HFFc6 (cell line): ENCODE measurements around the gene MACF1. TPM values are rescaled to one million over a fixed set of nuclear protein-coding genes. Genes with fewer than 3 reads are reported as not detected.

Experiments used
- DNase-seq: peaks from one replicate; pipeline ENCODE4 v3.0.0-alpha.2; 2018
- H3K27ac Mint-ChIP-seq: 2 replicates; pipeline ENCODE4 v1.8.0; 2020; ENCODE audit warnings: mild to moderate bottlenecking, mixed read lengths
- H3K27me3 Mint-ChIP-seq: 2 replicates; pipeline ENCODE4 v1.8.0; 2021; ENCODE audit warnings: mild to moderate bottlenecking, moderate library complexity, mixed read lengths; ENCODE audit not compliant: insufficient read depth
- H3K36me3 Mint-ChIP-seq: 2 replicates; pipeline ENCODE4 v1.8.0; 2021; ENCODE audit warnings: low read depth, mixed read lengths
- H3K4me1 Mint-ChIP-seq: 2 replicates; pipeline ENCODE4 v1.8.0; 2020; ENCODE audit warnings: low read depth, mixed read lengths
- H3K4me3 Mint-ChIP-seq: 2 replicates; pipeline ENCODE4 v1.8.0; 2020; ENCODE audit warnings: mild to moderate bottlenecking, moderate library complexity, mixed read lengths
- H3K9me3 Mint-ChIP-seq: 2 replicates; pipeline ENCODE4 v1.8.0; 2020; ENCODE audit warnings: mild to moderate bottlenecking, mixed read lengths
- total RNA-seq, 6 experiments: library from RNA; stranded (reverse); fragmentation: NEBNext Ultra II Directional; extraction: Animal tissue kit (Norgen Biotek cat#: 25700); gene quantifications; 2 replicates in 1 of 6; 3 replicates in 5 of 6; pipeline ENCODE4 v1.2.3, GENCODE V29; 2021
- TF ChIP-seq, protein P1 (sequence below): fragments of 200-600 bp; sonication (generic); IDR thresholded peaks from 2 replicates; pipeline ENCODE4 v1.5.0; 2021; ENCODE audit warnings: antibody characterized with exemption, mild to moderate bottlenecking

The MACF1 gene
- total RNA-seq, 6 experiments from 2014 or later, result 201 to 308 (median 223) TPM

DNA sequence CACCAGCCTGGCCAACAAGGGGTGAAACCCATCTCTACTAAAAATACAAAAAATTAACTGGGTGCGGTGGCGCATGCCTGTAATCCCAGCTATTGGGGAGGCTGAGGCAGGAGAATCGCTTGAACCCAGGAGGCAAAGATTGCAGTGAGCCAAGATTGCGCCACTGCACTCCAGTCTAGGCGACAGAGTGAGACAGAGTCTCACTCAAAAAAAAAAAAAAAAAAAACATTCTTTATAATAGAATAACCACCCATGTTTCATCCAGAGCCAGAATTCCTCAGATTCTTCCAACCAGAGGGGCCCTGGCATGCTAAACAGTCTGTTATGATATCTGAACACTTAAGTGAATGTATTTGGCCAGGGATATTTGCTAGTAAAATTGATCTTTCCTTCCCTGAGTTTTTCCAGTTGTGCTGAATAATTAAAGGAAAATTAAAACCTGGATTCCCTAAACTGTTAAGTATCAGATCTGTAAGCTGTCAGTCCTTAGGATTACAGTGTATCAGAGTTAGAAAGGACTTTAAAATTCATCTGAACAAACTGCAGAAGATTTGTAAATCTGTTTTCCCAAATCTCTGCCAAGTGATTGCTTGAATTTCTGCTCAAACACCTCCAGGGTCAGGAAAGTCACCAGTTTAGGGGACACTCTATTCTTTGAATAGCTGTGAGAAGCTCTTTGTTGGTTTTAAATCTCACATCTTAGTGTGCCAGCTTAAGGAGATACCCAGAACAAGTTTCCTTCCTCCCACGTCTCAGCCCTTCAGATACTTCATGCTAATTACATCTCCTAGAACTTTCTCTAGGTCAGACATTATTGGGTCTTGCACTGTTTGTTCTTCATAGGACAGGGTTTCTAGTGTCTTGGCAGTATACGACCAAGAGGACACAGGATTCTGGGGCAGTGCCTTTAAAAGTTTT lies 202.3 kb downstream of the MACF1 start:
- peak overlapping the region; percentile 89 for H3K4me3 Mint-ChIP-seq
- peak overlapping the region; percentile 70 for H3K27ac Mint-ChIP-seq
- H3K4me1 Mint-ChIP-seq, result peaks cover 70% of the 10 kb centered on the region

DNA sequence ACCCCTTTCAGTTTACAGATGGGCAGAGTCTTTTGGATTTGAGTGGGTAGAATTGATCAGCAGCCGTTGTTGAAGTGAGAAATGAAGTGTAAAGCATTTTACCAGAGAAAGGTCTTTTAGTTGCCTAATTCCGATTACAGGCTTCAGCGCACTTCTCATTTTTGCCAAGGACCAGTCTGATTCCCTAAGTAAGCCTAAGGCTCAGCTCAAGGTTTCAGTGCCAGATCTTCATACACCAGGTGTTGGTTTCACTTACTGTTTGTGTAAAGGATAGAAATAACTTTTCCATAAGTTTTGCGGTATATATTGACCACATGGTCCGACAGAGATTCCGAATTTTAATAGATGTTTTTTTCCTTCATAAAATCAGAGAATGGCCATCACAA lies 203.0 kb downstream of the MACF1 start:
- Mint-ChIP-seq H3K4me3 (peak overlapping the region; percentile 89), H3K27me3 (peaks cover 2% of the 10 kb centered on the region), H3K9me3 (no peaks in the 10 kb centered on the region), H3K27ac (peak overlapping the region; percentile 70), H3K4me1 (peaks cover 73% of the 10 kb centered on the region), H3K36me3 (peaks cover 33% of the 10 kb centered on the region)
- no peak for DNase-seq
- TF ChIP-seq, protein P1, sequence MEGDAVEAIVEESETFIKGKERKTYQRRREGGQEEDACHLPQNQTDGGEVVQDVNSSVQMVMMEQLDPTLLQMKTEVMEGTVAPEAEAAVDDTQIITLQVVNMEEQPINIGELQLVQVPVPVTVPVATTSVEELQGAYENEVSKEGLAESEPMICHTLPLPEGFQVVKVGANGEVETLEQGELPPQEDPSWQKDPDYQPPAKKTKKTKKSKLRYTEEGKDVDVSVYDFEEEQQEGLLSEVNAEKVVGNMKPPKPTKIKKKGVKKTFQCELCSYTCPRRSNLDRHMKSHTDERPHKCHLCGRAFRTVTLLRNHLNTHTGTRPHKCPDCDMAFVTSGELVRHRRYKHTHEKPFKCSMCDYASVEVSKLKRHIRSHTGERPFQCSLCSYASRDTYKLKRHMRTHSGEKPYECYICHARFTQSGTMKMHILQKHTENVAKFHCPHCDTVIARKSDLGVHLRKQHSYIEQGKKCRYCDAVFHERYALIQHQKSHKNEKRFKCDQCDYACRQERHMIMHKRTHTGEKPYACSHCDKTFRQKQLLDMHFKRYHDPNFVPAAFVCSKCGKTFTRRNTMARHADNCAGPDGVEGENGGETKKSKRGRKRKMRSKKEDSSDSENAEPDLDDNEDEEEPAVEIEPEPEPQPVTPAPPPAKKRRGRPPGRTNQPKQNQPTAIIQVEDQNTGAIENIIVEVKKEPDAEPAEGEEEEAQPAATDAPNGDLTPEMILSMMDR, result no peak

More for the DNA sequence above, 202.3 kb downstream of the MACF1 start:
- TF ChIP-seq, protein P1, result no peak
- peaks cover 2% of the 10 kb centered on the region for H3K27me3 Mint-ChIP-seq
- H3K9me3 Mint-ChIP-seq, result no peaks in the 10 kb centered on the region
- peak; percentile 73 for DNase-seq
- H3K36me3 Mint-ChIP-seq, result peaks cover 29% of the 10 kb centered on the region

DNA sequence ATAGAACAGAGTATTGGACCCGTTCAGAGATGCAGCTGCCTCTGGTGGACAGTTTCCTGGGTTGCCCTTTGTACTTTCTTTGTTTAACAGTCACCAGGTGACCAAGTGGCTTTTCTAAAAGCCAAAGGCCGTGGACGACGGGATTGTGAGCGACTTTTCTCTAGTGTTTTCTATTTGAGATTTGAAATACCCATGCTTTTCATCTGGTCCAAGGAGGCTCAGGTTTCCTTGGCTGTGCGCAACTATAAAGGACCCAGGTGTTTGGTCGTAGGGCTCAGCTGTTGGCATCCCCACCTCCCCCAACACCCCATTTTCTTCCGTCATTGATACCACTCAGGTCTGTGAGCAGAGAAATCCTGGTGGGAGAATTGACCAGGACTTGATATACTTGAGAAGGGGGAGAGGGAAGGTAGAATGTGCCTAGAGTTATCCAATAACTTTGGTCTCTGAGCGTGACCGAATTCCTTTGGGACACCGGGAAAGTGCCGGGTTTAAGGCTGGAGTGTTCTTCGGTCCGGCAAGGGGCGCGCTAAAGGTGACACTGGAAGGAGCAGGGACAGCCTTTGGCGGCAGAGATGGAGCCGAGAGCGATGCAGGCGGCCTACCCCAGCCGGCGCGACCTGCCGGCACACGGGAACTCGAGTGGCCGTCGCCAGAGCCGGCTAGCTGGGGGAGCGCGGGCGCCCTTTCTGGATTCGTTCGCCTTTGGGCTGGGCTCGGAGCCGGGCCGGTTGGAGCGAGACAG lies 203.6 kb downstream of the MACF1 start:
- H3K36me3 Mint-ChIP-seq, result peaks cover 28% of the 10 kb centered on the region

DNA sequence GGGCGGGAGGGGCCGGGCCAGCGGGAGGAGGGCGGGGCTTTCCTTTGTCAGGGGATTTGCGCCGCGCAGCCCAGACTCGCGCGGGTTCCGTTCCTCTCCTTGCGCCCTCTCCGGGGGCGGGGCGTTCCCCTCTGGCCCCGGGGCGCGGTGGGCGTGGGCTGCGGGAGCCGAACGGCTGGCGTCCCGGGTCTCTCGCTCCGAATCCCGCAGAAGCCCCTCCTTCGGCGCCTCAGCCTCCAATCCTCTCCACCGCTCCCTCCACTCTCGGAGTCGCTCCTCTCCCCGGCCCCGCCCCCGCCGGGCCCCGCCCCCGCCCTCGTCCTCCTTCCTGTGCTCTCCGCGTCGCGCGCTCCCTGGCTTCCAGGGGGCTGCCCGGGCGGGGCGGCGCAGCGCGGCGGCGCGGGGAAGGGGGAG lies 204.2 kb downstream of the MACF1 start:
- H3K27me3 Mint-ChIP-seq, result peaks cover 2% of the 10 kb centered on the region
- 0 out of 2 replicates have a peak overlapping the region, but pooled peaks have one; percentile 70 for H3K27ac Mint-ChIP-seq
- peaks cover 72% of the 10 kb centered on the region for H3K4me1 Mint-ChIP-seq
- H3K9me3 Mint-ChIP-seq, result no peaks in the 10 kb centered on the region
- H3K4me3 Mint-ChIP-seq, result peak overlapping the region; percentile 89
- DNase-seq, result peak; percentile 93
- peaks cover 28% of the 10 kb centered on the region for H3K36me3 Mint-ChIP-seq
- TF ChIP-seq, protein P1, result no peak

More for the DNA sequence above, 203.6 kb downstream of the MACF1 start:
- Mint-ChIP-seq H3K27ac (peak overlapping the region; percentile 70), H3K4me1 (peaks cover 72% of the 10 kb centered on the region), H3K9me3 (no peaks in the 10 kb centered on the region), H3K27me3 (peaks cover 2% of the 10 kb centered on the region), H3K4me3 (peak overlapping the region; percentile 89)
- TF ChIP-seq, protein P1, result no peak
- DNase-seq, result no peak

DNA sequence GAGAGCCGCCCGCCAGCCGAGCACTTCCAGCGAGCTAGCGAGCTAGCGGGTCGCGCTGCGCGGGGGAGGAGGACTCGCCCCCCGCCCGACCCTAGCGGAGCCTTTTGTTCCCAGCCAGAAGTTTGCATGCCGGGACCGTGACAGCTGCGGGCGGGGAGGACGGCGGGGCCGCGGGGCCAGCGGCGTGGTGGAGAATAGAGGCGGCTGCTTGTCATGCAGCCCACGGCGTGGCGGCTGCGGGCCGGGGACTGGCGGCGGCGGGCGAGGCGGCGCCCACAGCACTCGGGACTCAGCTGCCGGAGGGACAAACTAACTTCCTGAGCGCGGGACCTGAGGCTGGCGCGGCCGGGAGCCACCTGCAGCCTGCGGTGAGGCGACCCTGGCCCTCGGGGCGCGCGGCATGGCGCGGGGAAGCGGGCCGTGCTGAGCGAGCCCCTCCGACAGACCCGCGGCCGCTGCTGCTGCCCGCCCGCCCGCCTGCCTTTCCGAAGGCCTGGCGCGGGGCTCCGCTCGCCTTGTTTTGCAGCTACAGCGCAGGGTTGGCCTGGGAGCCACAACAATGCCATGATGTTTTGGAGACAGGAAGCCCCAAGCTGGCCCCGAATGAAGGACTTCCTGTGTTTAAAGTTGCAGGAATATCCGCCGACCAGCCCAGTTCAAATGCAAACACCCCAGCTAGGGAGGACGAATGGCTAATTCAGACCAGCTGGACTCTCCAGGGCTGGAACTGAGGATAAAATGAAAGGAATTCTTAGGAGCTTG lies 204.7 kb downstream of the MACF1 start:
- H3K9me3 Mint-ChIP-seq, result no peaks in the 10 kb centered on the region
- peak overlapping the region; percentile 87 for H3K27ac Mint-ChIP-seq
- H3K4me1 Mint-ChIP-seq, result peaks cover 78% of the 10 kb centered on the region

More for the DNA sequence above, 204.7 kb downstream of the MACF1 start:
- peaks cover 30% of the 10 kb centered on the region for H3K36me3 Mint-ChIP-seq
- TF ChIP-seq, protein P1, result no peak
- peak overlapping the region; percentile 87 for H3K4me3 Mint-ChIP-seq
- peak; percentile 60 for DNase-seq
- H3K27me3 Mint-ChIP-seq, result peaks cover 2% of the 10 kb centered on the region
